ENCODE data around the gene GMCL2.

GMCL2 gene

DNA sequence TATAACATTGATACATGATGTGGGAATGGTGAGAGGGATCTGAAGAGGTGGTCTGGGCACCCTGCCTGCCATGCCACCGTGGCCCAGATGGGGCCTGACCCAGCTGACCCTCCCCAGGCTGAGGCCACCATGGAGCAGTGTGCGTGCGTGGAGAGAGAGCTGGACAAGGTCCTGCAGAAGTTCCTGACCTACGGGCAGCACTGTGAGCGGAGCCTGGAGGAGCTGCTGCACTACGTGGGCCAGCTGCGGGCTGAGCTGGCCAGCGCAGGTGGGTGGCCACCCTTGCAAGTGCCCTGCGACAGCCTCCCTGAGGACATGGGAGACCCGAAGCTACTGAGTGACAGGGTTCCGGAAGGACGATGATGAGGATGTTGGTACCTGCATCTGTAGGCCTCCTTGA, 49.2 kb downstream of the GMCL2 start:
- DNase-seq (ENCODE audit: low spot score), result no peak

GRCh38 chr5:178136990-178137389, 50.2 kb downstream of the GMCL2 start:
- no peak for DNase-seq (ENCODE audit: low spot score)

Data from HuH-7.5 (cell line).